Stomach (tissue), 9 donors: Measurements from ENCODE around the gene THAP10. TPM values are rescaled to one million over a fixed set of nuclear protein-coding genes. Genes with fewer than 3 reads are reported as not detected.
A peak's percentile ranks its signal among the peaks of the same experiment; 100 is the strongest.
"Not testable (repeated sequence)": the region's sequence is repeated elsewhere in the genome, so short reads cannot be mapped to it uniquely, and the experiment has no call there.

Experiments
- DNase-seq, 2 donors: peaks; one replicate each; pipeline versions ENCODE4 v3.0.0 to v3.0.0-alpha.2; 2013 to 2019
- H3K27ac ChIP-seq, 5 donors: fragments of 200-600 bp in 4 of 5; sonication (generic) in 4 of 5; one replicate each; pipeline ENCODE4 v1.5.1; 2013 to 2019; ENCODE audit warnings: mild to moderate bottlenecking in 1 of 5, moderate library complexity in 1 of 5
- H3K27me3 ChIP-seq, 3 donors: fragments of 200-600 bp; sonication (generic); one replicate each; pipeline ENCODE4 v1.5.1; 2017 to 2019; ENCODE audit warnings: mixed run types in 1 of 3
- H3K36me3 ChIP-seq, 4 donors: fragments of 200-600 bp; sonication (generic); 1 replicate in 3 of 4; 2 replicates in 1 of 4; pipeline ENCODE4 v1.5.1; 2016 to 2019
- H3K4me1 ChIP-seq, 4 donors: fragments of 200-600 bp; sonication (generic); one replicate each; pipeline ENCODE4 v1.5.1; 2016 to 2019
- H3K4me3 ChIP-seq, 4 donors: fragments of 200-600 bp; sonication (generic) in 3 of 4; one replicate each; pipeline ENCODE4 v1.5.1; 2016 to 2019; ENCODE audit warnings: mild to moderate bottlenecking in 1 of 4
- H3K9me3 ChIP-seq, 4 donors: fragments of 200-600 bp; sonication (generic); one replicate each; pipeline ENCODE4 v1.5.1; 2016 to 2019
- EP300 ChIP-seq: sonication (generic); formaldehyde crosslinking; IDR thresholded peaks from one replicate; pipeline ENCODE4 v1.6.1; 2017; ENCODE audit warnings: antibody characterized with exemption
- POLR2A ChIP-seq, 4 donors: fragments of 450-650 bp; IDR thresholded peaks; one replicate each; pipeline ENCODE4 v1.6.1; 2016; ENCODE audit warnings: antibody characterized with exemption in 4 of 4, control low read depth in 2 of 4, mild to moderate bottlenecking in 1 of 4, moderate library complexity in 1 of 4
- POLR2AphosphoS5 ChIP-seq, 3 donors: sonication (generic); formaldehyde crosslinking; IDR thresholded peaks; one replicate each; pipeline ENCODE4 v1.6.1; 2016; ENCODE audit warnings: antibody characterized with exemption in 3 of 3
- WGBS, 5 donors: extraction: QIAGEN DNeasy Blood & Tissue Kit in 3 of 5; methylation state at CpG; one replicate each; pipeline versions ENCODE4 v1.1.5 to v1.1.7; 2013 to 2018; 5-methylcytosine and 5-hydroxymethylcytosine counted together
- intact Hi-C: fragments of 100-400 bp; cut with DNase I; formaldehyde crosslinking; loops from one replicate; pipeline ENCODE4 v1.15.1; 2023; ENCODE audit warnings: low total_unique reads
- polyA plus RNA-seq, 3 donors: library from polyadenylated mRNA; stranded (reverse); fragments of 200-250 nt; gene quantifications; one replicate each; pipeline ENCODE4 v1.2.3, GENCODE V29; 2013
- total RNA-seq, 5 donors: library from RNA; depleted of rRNA; stranded (reverse); fragments of >200 nt; gene quantifications; one replicate each; pipeline versions ENCODE4 v1.1.0 to v1.2.3, GENCODE V29; 2014 to 2016
- TF ChIP-seq, protein P1 (sequence below), 7 experiments: fragments of 450-650 bp in 4 of 7; fragments of 200-600 bp in 3 of 7; sonication (generic) in 3 of 7; IDR thresholded peaks; one replicate each; pipeline ENCODE4 v1.5.1; 2016 to 2019; ENCODE audit warnings: antibody characterized with exemption in 7 of 7, control low read depth in 2 of 7, mild to moderate bottlenecking in 1 of 7
- donor health status: healthy with polysubstance abuse.
- donor health status: Bipolar disorder and iron deficiency.
- donor health status: healthy.

The THAP10 gene
- total and polyA plus RNA-seq, 8 donors, result 0.72 to 4.5 (median 2.4) TPM; not detected in 1

DNA sequence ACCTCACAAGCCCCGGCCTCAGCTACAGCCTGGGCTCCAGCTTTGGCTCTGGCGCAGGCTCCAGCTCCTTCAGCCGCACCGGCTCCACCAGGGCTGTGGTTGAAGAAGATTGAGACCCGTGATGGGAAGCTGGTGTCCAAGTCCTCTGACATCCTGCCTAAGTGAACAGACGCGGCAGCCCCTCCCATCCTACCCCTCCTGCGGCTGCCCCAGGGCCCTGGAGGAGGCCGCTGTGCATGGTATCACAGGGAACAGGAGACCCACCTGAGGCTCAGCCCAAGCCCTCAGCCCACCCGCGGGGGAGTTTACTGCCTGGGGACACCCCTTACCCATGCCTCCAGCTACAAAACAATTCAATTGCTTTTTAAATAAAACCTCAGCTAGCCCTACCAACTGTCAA lies 32.2 kb downstream of the THAP10 start:
- no peak for TF ChIP-seq POLR2AphosphoS5 (IDR thresholded peaks at IDR 0.05)
- TF ChIP-seq EP300, result no peak
- TF ChIP-seq POLR2A (IDR thresholded peaks at IDR 0.05), result no peak
- TF ChIP-seq, protein P1, sequence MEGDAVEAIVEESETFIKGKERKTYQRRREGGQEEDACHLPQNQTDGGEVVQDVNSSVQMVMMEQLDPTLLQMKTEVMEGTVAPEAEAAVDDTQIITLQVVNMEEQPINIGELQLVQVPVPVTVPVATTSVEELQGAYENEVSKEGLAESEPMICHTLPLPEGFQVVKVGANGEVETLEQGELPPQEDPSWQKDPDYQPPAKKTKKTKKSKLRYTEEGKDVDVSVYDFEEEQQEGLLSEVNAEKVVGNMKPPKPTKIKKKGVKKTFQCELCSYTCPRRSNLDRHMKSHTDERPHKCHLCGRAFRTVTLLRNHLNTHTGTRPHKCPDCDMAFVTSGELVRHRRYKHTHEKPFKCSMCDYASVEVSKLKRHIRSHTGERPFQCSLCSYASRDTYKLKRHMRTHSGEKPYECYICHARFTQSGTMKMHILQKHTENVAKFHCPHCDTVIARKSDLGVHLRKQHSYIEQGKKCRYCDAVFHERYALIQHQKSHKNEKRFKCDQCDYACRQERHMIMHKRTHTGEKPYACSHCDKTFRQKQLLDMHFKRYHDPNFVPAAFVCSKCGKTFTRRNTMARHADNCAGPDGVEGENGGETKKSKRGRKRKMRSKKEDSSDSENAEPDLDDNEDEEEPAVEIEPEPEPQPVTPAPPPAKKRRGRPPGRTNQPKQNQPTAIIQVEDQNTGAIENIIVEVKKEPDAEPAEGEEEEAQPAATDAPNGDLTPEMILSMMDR (IDR thresholded peaks at IDR 0.05), result no peak
- 79 to 94% (median 89%) methylated on average over 6 to 11 of the region's 11 CpGs for WGBS, 5 donors
- Histone ChIP-seq H3K27ac (peak overlapping the region in 1 of 5 donors; percentile 1), H3K9me3 (no peaks in the 10 kb centered on the region), H3K36me3 (no peaks in the 10 kb centered on the region), H3K4me3 (no peak overlapping the region), H3K4me1 (peaks cover 6 to 33% (median 27%) of the 10 kb centered on the region in 4 donors), H3K27me3 (peaks cover 0 to 3% (median 0%) of the 10 kb centered on the region in 3 donors)
- intact Hi-C loops, result no loop called here
- no peak for DNase-seq

DNA sequence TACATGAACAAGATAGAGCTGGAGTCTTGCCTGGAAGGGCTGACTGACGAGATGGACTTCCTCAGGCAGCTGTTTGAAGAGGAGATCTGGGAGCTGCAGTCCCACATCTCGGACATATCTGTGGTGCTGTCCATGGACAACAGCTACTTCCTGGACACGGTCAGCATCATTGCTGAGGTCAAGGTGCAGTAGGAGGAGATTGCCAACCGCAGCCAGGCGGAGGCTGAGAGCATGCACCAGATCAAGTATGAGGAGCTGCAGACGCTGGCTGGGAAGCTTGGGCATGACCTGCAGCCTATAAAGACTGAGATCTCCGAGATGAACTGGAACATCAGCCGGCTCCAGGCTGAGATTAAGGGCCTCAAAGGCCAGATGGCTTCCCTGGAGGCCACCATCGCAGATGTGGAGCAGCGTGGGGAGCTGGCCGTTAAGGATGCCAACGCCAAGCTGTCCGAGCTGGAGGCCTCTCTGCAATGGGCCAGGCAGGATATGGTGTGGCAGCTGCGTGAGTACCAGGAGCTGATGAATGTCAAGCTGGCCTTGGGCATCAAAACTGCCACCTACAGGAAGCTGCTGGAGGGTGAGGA lies 32.8 kb downstream of the THAP10 start:
- Histone ChIP-seq H3K36me3 (no peaks in the 10 kb centered on the region), H3K4me1 (peaks cover 9 to 39% (median 32%) of the 10 kb centered on the region in 4 donors), H3K27me3 (peaks cover 0 to 9% (median 0%) of the 10 kb centered on the region in 3 donors), H3K4me3 (no peak overlapping the region), H3K27ac (peak overlapping the region in 1 of 5 donors; percentile 1), H3K9me3 (no peaks in the 10 kb centered on the region)
- TF ChIP-seq POLR2A (IDR thresholded peaks at IDR 0.05), result no peak
- TF ChIP-seq EP300, result no peak
- TF ChIP-seq, protein P1 (IDR thresholded peaks at IDR 0.05), result no peak
- no peak for TF ChIP-seq POLR2AphosphoS5 (IDR thresholded peaks at IDR 0.05)
- no peak for DNase-seq
- intact Hi-C loops, result no loop called here
- 86 to 91% (median 88%) methylated on average over 14 of the region's 14 CpGs for WGBS, 5 donors

DNA sequence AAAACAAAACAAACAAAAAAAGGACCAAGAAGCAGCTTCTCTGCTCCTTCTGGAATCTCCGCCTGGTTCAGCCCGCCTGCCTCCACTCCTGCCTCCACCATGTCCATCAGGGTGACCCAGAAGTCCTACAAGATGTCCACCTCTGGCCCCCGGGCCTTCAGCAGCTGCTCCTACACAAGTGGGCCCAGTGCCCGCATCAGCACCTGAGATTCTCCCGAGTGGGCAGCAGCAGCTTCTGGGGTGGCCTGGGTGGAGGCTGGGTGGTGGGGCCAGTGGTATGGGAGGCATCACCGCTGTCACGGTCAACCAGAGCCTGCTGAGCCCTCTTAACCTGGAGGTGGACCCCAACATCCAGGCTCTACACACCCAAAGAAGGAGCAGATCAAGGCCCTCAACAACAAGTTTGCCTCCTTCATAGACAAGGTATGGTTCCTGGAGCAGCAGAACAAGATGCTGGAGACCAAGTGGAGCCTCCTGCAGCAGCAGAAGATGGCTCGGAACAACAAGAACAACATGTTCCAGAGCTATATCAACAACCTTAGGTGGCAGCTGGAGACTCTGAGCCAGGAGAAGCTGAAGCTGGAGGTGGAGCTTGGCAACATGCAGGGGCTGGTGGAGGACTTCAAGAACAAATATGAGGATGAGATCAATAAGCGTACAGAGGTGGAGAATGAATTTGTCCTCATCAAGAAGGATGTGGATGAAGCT lies 33.5 kb downstream of the THAP10 start:
- DNase-seq, H3K9me3 ChIP-seq, H3K36me3 ChIP-seq, intact Hi-C loops, H3K4me3 ChIP-seq: not testable (repeated sequence)
- H3K27ac ChIP-seq, result peak overlapping the region in 1 of 5 donors; percentile 51
- TF ChIP-seq POLR2AphosphoS5 (IDR thresholded peaks at IDR 0.05), result peak in 1 of 3 donors; percentile 22
- H3K27me3 ChIP-seq, result peaks cover 0 to 13% (median 1%) of the 10 kb centered on the region in 3 donors
- 84 to 91% (median 86%) methylated on average over 9 of the region's 9 CpGs for WGBS, 5 donors
- peaks cover 11 to 42% (median 35%) of the 10 kb centered on the region in 4 donors for H3K4me1 ChIP-seq

GRCh38 chr15:70857562-70858285 lies 34.5 kb downstream of the THAP10 start:
- WGBS, 5 donors, result 71 to 81% (median 74%) methylated on average over 3 of the region's 3 CpGs
- H3K9me3 ChIP-seq, result no peaks in the 10 kb centered on the region
- H3K27me3 ChIP-seq, result peaks cover 0 to 21% (median 6%) of the 10 kb centered on the region in 3 donors
- H3K4me1 ChIP-seq, result peaks cover 14 to 51% (median 44%) of the 10 kb centered on the region in 4 donors
- no peak overlapping the region for H3K4me3 ChIP-seq
- no peaks in the 10 kb centered on the region for H3K36me3 ChIP-seq
- intact Hi-C loops, result no loop called here
- TF ChIP-seq POLR2A (IDR thresholded peaks at IDR 0.05) (no peak), EP300 (no peak), POLR2AphosphoS5 (IDR thresholded peaks at IDR 0.05) (no peak)
- TF ChIP-seq, protein P1 (IDR thresholded peaks at IDR 0.05), result no peak
- H3K27ac ChIP-seq, result peak overlapping the region in 4 of 5 donors; percentile 65 to 94 (median 90)
- DNase-seq, result peak in 1 of 2 donors; percentile 20
